Esophagus squamous epithelium (tissue), 4 donors: Measurements from ENCODE around the gene SCYL3.
"Not testable (repeated sequence)": the region's sequence is repeated elsewhere in the genome, so short reads cannot be mapped to it uniquely, and the experiment has no call there.

ENCODE experiments used
- CTCF ChIP-seq, 6 experiments: fragments of 450-650 bp in 4 of 6; fragments of 200-600 bp in 2 of 6; sonication (generic) in 2 of 6; IDR thresholded peaks; one replicate each; pipeline ENCODE4 v1.5.1; 2016 to 2019; ENCODE audit warnings: antibody characterized with exemption in 6 of 6, mild to moderate bottlenecking in 4 of 6, moderate library complexity in 4 of 6
- POLR2A ChIP-seq, 4 donors: fragments of 450-650 bp; IDR thresholded peaks; one replicate each; pipeline ENCODE4 v1.6.1; 2017; ENCODE audit warnings: antibody characterized with exemption in 4 of 4, mild to moderate bottlenecking in 4 of 4, moderate library complexity in 3 of 4

GRCh38 chr1:169871988-169872387, 21.7 kb downstream of the SCYL3 start:
- not testable (repeated sequence) for TF ChIP-seq CTCF, POLR2A (IDR thresholded peaks at IDR 0.05)
